SK-N-SH (cell line): ENCODE data around the gene ROBO1. TPM values are rescaled to one million over a fixed set of nuclear protein-coding genes. Genes with fewer than 3 reads are reported as not detected.

Experiments
- CTCF ChIA-PET: fragments of 300-600, 350-600 bp; formaldehyde crosslinking; extraction: SDS; loops from one replicate; lab custom pipeline; 2021; lab: Yijun Ruan, JAX
- POLR2A ChIA-PET: fragments of 350-600 bp; sonication (Branson Sonifier 250); formaldehyde crosslinking; extraction: SDS; loops from one replicate; lab custom pipeline; 2020; ENCODE audit warnings: antibody characterized with exemption, inconsistent platforms; lab: Yijun Ruan, JAX
- DNase-seq: peaks from one replicate; pipeline ENCODE4 v3.0.0; 2012
- H2AFZ ChIP-seq: fragments of 200-600 bp; sonication (generic); 2 replicates; pipeline ENCODE4 v1.8.1; 2016; ENCODE audit warnings: antibody characterized with exemption, mild to moderate bottlenecking, low read depth
- H3F3A ChIP-seq: fragments of 200-600 bp; sonication (generic); replicated peaks from 2 replicates; pipeline ENCODE3; 2016; ENCODE audit warnings: antibody characterized with exemption, mild to moderate bottlenecking; ENCODE audit not compliant: insufficient read depth
- H3K27ac ChIP-seq, 2 experiments: fragments of 200-500 bp in 1 of 2; fragments of 200-600 bp in 1 of 2; sonication (Bioruptor generic) in 1 of 2; sonication (generic), shearing (Covaris generic) in 1 of 2; 2 replicates each; pipeline versions ENCODE4 v1.5.1 to v1.6.1; 2014 to 2016; ENCODE audit warnings: low read depth in 2 of 2, inconsistent platforms in 1 of 2, low read length in 1 of 2, mild to moderate bottlenecking in 1 of 2, mixed read lengths in 1 of 2
- H3K27me3 ChIP-seq: fragments of 200-600 bp; sonication (generic), shearing (Covaris generic); 2 replicates; pipeline ENCODE4 v1.6.1; 2016; ENCODE audit warnings: mixed run types; ENCODE audit not compliant: insufficient read depth
- H3K36me3 ChIP-seq, 2 experiments: fragments of 200-500 bp in 1 of 2; fragments of 200-600 bp in 1 of 2; sonication (Bioruptor generic) in 1 of 2; sonication (generic) in 1 of 2; replicated peaks in 1 of 2; 2 replicates each; pipeline versions ENCODE3 to v1.5.1; 2014 to 2016; ENCODE audit warnings: low read length in 1 of 2, mild to moderate bottlenecking in 1 of 2; ENCODE audit not compliant: insufficient read depth in 2 of 2, control insufficient read depth in 1 of 2
- H3K4me1 ChIP-seq, 2 experiments: fragments of 200-500 bp in 1 of 2; fragments of 200-600 bp in 1 of 2; sonication (Bioruptor generic) in 1 of 2; sonication (generic), shearing (Covaris generic) in 1 of 2; 2 replicates each; pipeline versions ENCODE4 v1.5.1 to v1.6.1; 2014 to 2016; ENCODE audit warnings: low read depth in 1 of 2, low read length in 1 of 2, mixed run types in 1 of 2; ENCODE audit not compliant: insufficient read depth in 2 of 2, control insufficient read depth in 1 of 2
- H3K4me2 ChIP-seq: fragments of 200-600 bp; sonication (generic), shearing (Covaris generic); 2 replicates; pipeline ENCODE4 v1.6.1; 2017; ENCODE audit warnings: mixed run types
- H3K4me3 ChIP-seq, 2 experiments: fragments of 200-500 bp in 1 of 2; fragments of 200-600 bp in 1 of 2; sonication (Bioruptor generic) in 1 of 2; sonication (generic), shearing (Covaris generic) in 1 of 2; 2 replicates each; pipeline versions ENCODE4 v1.5.1 to v1.8.1; 2014 to 2016; ENCODE audit warnings: low read depth in 2 of 2, inconsistent platforms in 1 of 2, low read length in 1 of 2, mild to moderate bottlenecking in 1 of 2, mixed read lengths in 1 of 2, moderate library complexity in 1 of 2
- H3K79me2 ChIP-seq: fragments of 200-600 bp; sonication (generic); 2 replicates; pipeline ENCODE4 v1.8.1; 2017; ENCODE audit warnings: mild to moderate bottlenecking; ENCODE audit not compliant: insufficient read depth
- H3K9ac ChIP-seq: fragments of 200-600 bp; sonication (generic); 2 replicates; pipeline ENCODE4 v1.6.1; 2017; ENCODE audit warnings: mixed run types
- H3K9me2 ChIP-seq: fragments of 200-600 bp; sonication (generic); 2 replicates; pipeline ENCODE4 v1.6.1; 2017; ENCODE audit warnings: mixed run types
- H3K9me3 ChIP-seq: fragments of 200-600 bp; sonication (generic); 2 replicates; pipeline ENCODE4 v1.6.1; 2017; ENCODE audit warnings: mixed run types, mild to moderate bottlenecking, moderate library complexity
- H4K20me1 ChIP-seq: fragments of 200-600 bp; sonication (generic); 2 replicates; pipeline ENCODE4 v1.6.1; 2017; ENCODE audit warnings: mild to moderate bottlenecking, mixed run types; ENCODE audit not compliant: insufficient read depth
- EP300 ChIP-seq, 2 experiments: IDR thresholded peaks; 2 replicates each; pipeline versions ENCODE4 v1.4.0 to v1.6.1; 2012; ENCODE audit warnings: borderline replicate concordance in 1 of 2, low read depth in 1 of 2, low read length in 1 of 2
- FOXJ3 ChIP-seq: sonication (generic); formaldehyde crosslinking; IDR thresholded peaks from 2 replicates; pipeline ENCODE4 v1.5.1; 2020; ENCODE audit warnings: mild to moderate bottlenecking, missing genetic modification reagents
- GABPA ChIP-seq: IDR thresholded peaks from 2 replicates; pipeline ENCODE4 v1.4.0; 2012; ENCODE audit warnings: low read depth, mild to moderate bottlenecking
- NRF1 ChIP-seq: IDR thresholded peaks from 2 replicates; pipeline ENCODE4 v1.6.1; 2012; ENCODE audit warnings: low read depth, mild to moderate bottlenecking, low read length
- POLR2AphosphoS5 ChIP-seq: IDR thresholded peaks from 2 replicates; pipeline ENCODE4 v1.6.1; 2012; ENCODE audit warnings: low read depth, low read length
- SIN3A ChIP-seq: IDR thresholded peaks from 2 replicates; pipeline ENCODE4 v1.6.1; 2012; ENCODE audit warnings: low read depth, mild to moderate bottlenecking, low read length, moderate library complexity, borderline replicate concordance
- SMC3 ChIP-seq: IDR thresholded peaks from 2 replicates; pipeline ENCODE4 v1.6.1; 2012; ENCODE audit warnings: low read depth, low read length, improper control_type of control experiment
- TCF12 ChIP-seq: IDR thresholded peaks from 2 replicates; pipeline ENCODE4 v1.4.0; 2012
- WGBS: methylation state at CpG from one replicate; pipeline ENCODE4 v1.1.6; 2017; ENCODE audit warnings: low lambda C conversion rate; 5-methylcytosine and 5-hydroxymethylcytosine counted together
- polyA plus RNA-seq, 3 experiments: library from polyadenylated mRNA; depleted of rRNA; stranded (reverse); fragments of >200 nt; gene quantifications; 2 replicates each; pipeline ENCODE4 v1.2.3, GENCODE V29; 2012
- TF ChIP-seq, protein P1 (sequence below): IDR thresholded peaks from 2 replicates; pipeline ENCODE4 v1.6.1; 2012; ENCODE audit warnings: mild to moderate bottlenecking, low read depth, low read length, moderate library complexity
- TF ChIP-seq, protein P2 (sequence below): IDR thresholded peaks from 2 replicates; pipeline ENCODE4 v1.4.0; 2012; ENCODE audit warnings: low read depth, borderline replicate concordance
- TF ChIP-seq, protein P3 (sequence below): fragments of 150-350 bp; IDR thresholded peaks from 2 replicates; pipeline ENCODE4 v1.6.1; 2017; ENCODE audit warnings: antibody characterized with exemption, low read length, low read depth, borderline replicate concordance
- TF ChIP-seq, protein P4 (sequence below): IDR thresholded peaks from 2 replicates; pipeline ENCODE4 v1.4.0; 2012; ENCODE audit warnings: low read depth, borderline replicate concordance

The ROBO1 gene
- polyA plus RNA-seq, 1 of the 3 experiments (the other 2 are of a cell fraction), result 22.7 TPM

DNA sequence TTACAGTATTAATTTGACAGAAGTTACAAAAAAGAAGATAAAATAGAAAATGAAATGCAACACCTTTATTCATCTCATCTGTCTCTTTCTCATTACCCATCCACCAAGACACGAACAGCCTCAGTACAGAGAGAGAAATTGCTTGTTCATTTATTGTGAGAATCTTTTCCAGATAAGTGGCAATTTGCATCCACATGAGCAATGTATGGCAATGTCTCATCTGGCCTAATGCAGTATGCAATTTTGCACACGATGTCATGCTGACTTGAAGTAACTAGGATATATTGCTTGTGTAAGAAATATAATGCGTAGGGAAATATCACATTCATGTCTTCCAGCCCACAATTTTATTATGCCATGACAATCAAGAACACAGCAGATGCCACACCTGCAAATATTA lies 866.9 kb downstream of the ROBO1 start:
- H3F3A ChIP-seq, result peaks cover 6% of the 10 kb centered on the region
- no peak overlapping the region for H3K4me2 ChIP-seq
- H3K27me3 ChIP-seq, result no peaks in the 10 kb centered on the region
- H3K4me3 ChIP-seq, result no peak overlapping the region
- H3K9me2 ChIP-seq, result no peaks in the 10 kb centered on the region
- no peak for DNase-seq
- TF ChIP-seq, protein P1, sequence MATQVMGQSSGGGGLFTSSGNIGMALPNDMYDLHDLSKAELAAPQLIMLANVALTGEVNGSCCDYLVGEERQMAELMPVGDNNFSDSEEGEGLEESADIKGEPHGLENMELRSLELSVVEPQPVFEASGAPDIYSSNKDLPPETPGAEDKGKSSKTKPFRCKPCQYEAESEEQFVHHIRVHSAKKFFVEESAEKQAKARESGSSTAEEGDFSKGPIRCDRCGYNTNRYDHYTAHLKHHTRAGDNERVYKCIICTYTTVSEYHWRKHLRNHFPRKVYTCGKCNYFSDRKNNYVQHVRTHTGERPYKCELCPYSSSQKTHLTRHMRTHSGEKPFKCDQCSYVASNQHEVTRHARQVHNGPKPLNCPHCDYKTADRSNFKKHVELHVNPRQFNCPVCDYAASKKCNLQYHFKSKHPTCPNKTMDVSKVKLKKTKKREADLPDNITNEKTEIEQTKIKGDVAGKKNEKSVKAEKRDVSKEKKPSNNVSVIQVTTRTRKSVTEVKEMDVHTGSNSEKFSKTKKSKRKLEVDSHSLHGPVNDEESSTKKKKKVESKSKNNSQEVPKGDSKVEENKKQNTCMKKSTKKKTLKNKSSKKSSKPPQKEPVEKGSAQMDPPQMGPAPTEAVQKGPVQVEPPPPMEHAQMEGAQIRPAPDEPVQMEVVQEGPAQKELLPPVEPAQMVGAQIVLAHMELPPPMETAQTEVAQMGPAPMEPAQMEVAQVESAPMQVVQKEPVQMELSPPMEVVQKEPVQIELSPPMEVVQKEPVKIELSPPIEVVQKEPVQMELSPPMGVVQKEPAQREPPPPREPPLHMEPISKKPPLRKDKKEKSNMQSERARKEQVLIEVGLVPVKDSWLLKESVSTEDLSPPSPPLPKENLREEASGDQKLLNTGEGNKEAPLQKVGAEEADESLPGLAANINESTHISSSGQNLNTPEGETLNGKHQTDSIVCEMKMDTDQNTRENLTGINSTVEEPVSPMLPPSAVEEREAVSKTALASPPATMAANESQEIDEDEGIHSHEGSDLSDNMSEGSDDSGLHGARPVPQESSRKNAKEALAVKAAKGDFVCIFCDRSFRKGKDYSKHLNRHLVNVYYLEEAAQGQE, result no peak
- TF ChIP-seq FOXJ3, result no peak
- ChIA-PET CTCF (no interaction called here), POLR2A (no interaction called here)
- no peaks in the 10 kb centered on the region for H3K36me3 ChIP-seq
- no peak overlapping the region for H3K27ac ChIP-seq
- peaks cover 0 to 11% of the 10 kb centered on the region in 2 experiments; a peak in 2 of 4 replicates for H3K4me1 ChIP-seq
- H3K79me2 ChIP-seq, result peaks cover 11% of the 10 kb centered on the region; the same call in 1 of the 2 replicates
- WGBS, result 83% methylated on average over 3 of the region's 3 CpGs
- H3K9me3 ChIP-seq, result no peaks in the 10 kb centered on the region
- H3K9ac ChIP-seq, result no peak overlapping the region
- peaks cover 3% of the 10 kb centered on the region; the same call in 1 of the 2 replicates for H4K20me1 ChIP-seq
- no peak overlapping the region for H2AFZ ChIP-seq

DNA sequence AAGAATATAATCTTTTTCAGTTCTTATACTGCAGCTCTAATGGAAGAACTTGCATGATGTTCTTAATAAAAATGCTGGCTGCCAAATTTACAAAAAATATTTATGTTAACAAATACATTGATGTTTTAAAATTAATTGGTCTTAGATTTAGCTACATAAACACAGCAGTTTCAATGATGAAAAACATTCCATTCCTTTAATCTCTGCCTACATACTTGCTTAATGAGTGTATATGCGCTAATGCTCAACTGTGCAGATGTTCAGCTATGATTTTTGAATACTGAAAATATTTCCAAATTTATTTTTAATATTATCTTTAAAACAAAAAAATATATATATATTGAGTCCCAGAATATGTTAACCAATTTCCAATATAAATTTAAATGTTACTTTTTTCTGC lies 867.4 kb downstream of the ROBO1 start:
- Histone ChIP-seq H3K9ac (no peak overlapping the region), H3K27me3 (no peaks in the 10 kb centered on the region), H2AFZ (no peak overlapping the region), H3K9me3 (no peaks in the 10 kb centered on the region), H3K9me2 (no peaks in the 10 kb centered on the region), H3K27ac (no peak overlapping the region), H3K4me3 (no peak overlapping the region), H3K79me2 (peaks cover 11% of the 10 kb centered on the region; the same call in 1 of the 2 replicates), H3K36me3 (no peaks in the 10 kb centered on the region), H3F3A (peaks cover 8% of the 10 kb centered on the region), H3K4me1 (peaks cover 0 to 11% of the 10 kb centered on the region in 2 experiments; a peak in 2 of 4 replicates), H4K20me1 (peaks cover 5% of the 10 kb centered on the region; the same call in 1 of the 2 replicates), H3K4me2 (no peak overlapping the region)
- TF ChIP-seq NRF1 (no peak), TCF12 (peak; percentile 17; the same call in 1 of the 2 replicates)
- ChIA-PET CTCF (no interaction called here), POLR2A (no interaction called here)
- DNase-seq, result no peak
- WGBS, result 90% methylated on average over 1 of the region's 1 CpG

DNA sequence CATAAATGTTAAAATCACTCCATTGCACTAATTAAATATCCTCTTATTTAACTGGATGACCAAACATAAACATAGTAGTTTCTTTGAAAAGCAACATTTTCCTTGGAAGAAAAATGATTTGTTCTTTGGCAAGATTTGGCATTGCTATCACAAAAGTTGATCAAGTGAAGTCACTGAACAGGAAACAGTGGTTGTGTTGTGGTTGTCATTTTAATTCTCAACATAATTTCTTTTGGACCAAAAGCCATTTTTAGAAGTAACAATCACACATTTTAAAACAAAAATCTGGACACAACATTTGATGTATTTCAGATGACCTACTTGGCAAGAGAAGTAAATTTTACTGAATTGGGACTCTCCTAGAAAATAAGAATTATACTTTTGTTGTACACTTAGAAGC lies 872.3 kb downstream of the ROBO1 start:
- Histone ChIP-seq H3K27me3 (no peaks in the 10 kb centered on the region), H3K27ac (peak overlapping the region in 1 of 2 experiments; percentile 23; a peak in 2 of 4 replicates), H3K9ac (no peak overlapping the region), H4K20me1 (peaks cover 10% of the 10 kb centered on the region), H3K9me3 (no peaks in the 10 kb centered on the region), H3K9me2 (no peaks in the 10 kb centered on the region), H3K4me3 (no peak overlapping the region), H3K36me3 (no peaks in the 10 kb centered on the region), H3K4me1 (peaks cover 0 to 6% of the 10 kb centered on the region in 2 experiments; a peak in 2 of 4 replicates), H3K79me2 (peaks cover 11% of the 10 kb centered on the region; the same call in 1 of the 2 replicates), H2AFZ (no peak overlapping the region), H3F3A (peaks cover 3% of the 10 kb centered on the region), H3K4me2 (no peak overlapping the region)
- ChIA-PET POLR2A (no interaction called here), CTCF (no interaction called here)
- DNase-seq, result no peak
- TF ChIP-seq, protein P2, sequence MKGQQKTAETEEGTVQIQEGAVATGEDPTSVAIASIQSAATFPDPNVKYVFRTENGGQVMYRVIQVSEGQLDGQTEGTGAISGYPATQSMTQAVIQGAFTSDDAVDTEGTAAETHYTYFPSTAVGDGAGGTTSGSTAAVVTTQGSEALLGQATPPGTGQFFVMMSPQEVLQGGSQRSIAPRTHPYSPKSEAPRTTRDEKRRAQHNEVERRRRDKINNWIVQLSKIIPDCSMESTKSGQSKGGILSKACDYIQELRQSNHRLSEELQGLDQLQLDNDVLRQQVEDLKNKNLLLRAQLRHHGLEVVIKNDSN, result no peak
- no peak for TF ChIP-seq GABPA
- no peak for TF ChIP-seq SMC3
- TF ChIP-seq, protein P3, sequence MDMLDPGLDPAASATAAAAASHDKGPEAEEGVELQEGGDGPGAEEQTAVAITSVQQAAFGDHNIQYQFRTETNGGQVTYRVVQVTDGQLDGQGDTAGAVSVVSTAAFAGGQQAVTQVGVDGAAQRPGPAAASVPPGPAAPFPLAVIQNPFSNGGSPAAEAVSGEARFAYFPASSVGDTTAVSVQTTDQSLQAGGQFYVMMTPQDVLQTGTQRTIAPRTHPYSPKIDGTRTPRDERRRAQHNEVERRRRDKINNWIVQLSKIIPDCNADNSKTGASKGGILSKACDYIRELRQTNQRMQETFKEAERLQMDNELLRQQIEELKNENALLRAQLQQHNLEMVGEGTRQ, result no peak
- no peak for TF ChIP-seq SIN3A
- peak in 1 of 2 experiments; percentile 69; a peak in 2 of 4 replicates for TF ChIP-seq EP300 (IDR thresholded peaks at IDR 0.05; ENCODE audit: borderline replicate concordance in 1 of 2, low read depth in 1 of 2, low read length in 1 of 2)
- peak; percentile 40; the same call in 1 of the 2 replicates for TF ChIP-seq POLR2AphosphoS5
- TF ChIP-seq, protein P4, sequence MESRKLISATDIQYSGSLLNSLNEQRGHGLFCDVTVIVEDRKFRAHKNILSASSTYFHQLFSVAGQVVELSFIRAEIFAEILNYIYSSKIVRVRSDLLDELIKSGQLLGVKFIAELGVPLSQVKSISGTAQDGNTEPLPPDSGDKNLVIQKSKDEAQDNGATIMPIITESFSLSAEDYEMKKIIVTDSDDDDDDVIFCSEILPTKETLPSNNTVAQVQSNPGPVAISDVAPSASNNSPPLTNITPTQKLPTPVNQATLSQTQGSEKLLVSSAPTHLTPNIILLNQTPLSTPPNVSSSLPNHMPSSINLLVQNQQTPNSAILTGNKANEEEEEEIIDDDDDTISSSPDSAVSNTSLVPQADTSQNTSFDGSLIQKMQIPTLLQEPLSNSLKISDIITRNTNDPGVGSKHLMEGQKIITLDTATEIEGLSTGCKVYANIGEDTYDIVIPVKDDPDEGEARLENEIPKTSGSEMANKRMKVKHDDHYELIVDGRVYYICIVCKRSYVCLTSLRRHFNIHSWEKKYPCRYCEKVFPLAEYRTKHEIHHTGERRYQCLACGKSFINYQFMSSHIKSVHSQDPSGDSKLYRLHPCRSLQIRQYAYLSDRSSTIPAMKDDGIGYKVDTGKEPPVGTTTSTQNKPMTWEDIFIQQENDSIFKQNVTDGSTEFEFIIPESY, result no peak
